ENCODE data around the gene DNLZ.

Gene DNLZ

DNA sequence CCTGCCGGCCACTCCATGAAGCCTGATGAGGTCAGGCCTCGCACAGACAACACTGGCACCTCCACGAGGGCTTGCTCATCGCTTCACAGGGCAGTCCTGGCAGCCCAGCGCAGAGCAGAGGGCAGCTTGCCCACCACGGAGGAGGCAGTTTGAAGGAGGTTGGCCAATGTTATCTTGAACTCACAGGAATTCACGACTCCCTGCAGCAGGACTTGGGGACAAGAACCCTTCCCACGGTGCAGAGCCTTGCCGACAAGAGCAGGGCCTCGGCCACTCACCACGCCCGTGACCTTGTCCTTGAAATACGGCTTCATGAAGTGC lies 31.4 kb upstream of the DNLZ start:
- TF ChIP-seq, protein P1, sequence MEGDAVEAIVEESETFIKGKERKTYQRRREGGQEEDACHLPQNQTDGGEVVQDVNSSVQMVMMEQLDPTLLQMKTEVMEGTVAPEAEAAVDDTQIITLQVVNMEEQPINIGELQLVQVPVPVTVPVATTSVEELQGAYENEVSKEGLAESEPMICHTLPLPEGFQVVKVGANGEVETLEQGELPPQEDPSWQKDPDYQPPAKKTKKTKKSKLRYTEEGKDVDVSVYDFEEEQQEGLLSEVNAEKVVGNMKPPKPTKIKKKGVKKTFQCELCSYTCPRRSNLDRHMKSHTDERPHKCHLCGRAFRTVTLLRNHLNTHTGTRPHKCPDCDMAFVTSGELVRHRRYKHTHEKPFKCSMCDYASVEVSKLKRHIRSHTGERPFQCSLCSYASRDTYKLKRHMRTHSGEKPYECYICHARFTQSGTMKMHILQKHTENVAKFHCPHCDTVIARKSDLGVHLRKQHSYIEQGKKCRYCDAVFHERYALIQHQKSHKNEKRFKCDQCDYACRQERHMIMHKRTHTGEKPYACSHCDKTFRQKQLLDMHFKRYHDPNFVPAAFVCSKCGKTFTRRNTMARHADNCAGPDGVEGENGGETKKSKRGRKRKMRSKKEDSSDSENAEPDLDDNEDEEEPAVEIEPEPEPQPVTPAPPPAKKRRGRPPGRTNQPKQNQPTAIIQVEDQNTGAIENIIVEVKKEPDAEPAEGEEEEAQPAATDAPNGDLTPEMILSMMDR (IDR thresholded peaks at IDR 0.05; ENCODE audit: insufficient read depth, missing control alignments): no peak
- no peak for FAIRE-seq

DNA sequence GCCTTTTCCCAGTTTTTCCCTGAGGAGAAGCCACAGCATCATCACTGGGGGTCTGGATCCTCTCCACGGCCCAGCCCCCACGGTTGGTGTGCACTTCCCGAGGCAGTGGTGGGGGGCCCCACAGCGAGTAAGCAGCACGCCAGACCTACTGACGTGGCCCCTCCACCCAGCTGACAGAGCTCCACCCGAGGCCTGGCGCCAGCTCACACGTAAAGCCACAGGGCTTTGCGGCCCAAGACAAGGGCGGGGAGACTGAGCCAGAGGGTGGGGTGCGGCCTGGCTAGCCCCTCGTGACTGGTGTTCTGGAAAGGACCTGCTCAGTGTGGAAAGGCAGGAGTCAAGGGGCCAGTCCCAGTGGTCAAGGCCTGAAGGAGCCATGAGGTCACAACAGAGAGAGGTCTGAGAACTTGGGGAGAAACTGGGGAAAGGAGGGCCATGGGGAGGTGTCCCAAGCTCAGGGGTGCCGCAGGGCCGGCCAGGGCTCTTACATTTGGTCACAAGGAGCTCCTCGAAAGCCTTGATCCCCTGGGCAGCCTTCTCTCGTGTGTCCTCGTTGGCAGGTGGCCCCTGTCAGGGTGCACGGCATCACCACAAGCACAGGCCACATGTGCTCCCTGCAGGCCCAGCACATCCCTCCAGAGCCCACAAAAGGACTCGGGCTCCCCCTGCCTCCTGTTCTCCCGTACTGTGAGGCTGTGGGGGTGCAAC lies 30.9 kb upstream of the DNLZ start:
- TF ChIP-seq, protein P1 (IDR thresholded peaks at IDR 0.05; ENCODE audit: insufficient read depth, missing control alignments): no peak
- DNase-seq (ENCODE audit: insufficient read length, low spot score) (no peak), FAIRE-seq (no peak)

More for the DNA sequence above, 31.4 kb upstream of the DNLZ start:
- DNase-seq (ENCODE audit: insufficient read length, low spot score): no peak

DNA sequence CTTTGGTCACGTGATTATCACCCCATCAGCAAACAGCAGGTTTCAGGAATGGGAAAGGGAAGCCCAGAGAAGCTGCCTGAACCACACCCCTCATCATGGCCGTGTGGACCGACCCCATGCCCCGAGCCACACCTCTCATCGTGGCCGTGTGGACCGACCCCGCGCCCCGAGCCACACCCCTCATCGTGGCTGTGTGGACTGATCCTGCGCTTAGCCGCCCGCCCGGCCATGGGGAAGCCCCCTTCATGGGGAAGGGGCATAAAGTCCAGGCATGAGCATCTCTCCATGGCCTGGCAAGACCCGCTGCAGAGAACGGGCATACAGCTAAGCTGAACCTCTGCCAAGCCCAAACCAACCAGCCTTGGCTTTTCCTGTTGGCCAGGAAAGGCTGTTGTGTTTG lies 30.0 kb upstream of the DNLZ start:
- TF ChIP-seq, protein P1 (IDR thresholded peaks at IDR 0.05; ENCODE audit: insufficient read depth, missing control alignments): no peak
- no peak for DNase-seq (ENCODE audit: insufficient read length, low spot score)
- no peak for FAIRE-seq

DNA sequence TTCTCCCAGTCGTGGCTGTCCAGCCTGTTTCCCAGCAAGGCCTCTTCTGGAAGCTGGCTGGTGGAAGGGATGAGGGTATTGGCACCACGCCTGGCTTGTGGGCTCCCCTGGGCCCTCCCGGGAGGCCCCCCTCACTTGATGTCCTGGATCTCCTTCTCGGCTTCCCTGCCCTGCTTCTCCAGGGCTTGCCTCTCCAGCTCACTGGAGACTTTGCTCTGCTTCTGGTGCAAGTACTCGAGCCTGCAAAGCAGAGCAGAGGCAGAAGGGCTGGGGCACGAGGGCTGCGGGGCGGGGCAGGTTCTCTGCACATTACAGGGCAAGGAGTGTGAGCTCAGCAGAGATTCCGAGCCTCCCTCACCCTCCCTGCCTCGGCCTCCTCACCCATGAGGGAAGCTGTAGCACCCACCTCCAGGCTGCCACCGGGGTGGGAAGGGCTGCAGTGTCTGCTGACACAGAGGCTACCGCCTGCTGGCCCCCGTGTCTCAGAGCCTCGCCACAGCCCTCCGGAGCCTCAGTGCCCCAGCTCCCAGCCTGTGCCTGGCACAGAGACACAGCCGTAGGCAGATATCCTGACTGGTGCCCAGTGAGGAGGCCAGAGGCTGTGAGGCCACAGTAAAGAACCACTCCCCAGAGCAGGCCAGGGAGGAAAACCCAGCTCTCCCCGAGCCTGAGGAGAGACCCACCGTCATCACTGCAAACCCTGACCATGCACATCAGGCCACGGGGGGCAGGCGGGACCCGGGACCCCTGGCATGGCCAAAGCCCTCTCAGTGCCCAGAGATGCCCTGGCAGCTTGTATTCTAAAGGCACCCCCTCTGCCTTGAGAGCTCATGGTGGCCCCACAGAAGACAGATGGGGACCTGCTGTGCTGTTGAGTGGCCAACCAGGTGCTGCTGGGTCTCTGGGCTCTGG lies 29.2 kb upstream of the DNLZ start:
- no peak for FAIRE-seq
- TF ChIP-seq, protein P1 (IDR thresholded peaks at IDR 0.05; ENCODE audit: insufficient read depth, missing control alignments): no peak
- DNase-seq (ENCODE audit: insufficient read length, low spot score): no peak

DNA sequence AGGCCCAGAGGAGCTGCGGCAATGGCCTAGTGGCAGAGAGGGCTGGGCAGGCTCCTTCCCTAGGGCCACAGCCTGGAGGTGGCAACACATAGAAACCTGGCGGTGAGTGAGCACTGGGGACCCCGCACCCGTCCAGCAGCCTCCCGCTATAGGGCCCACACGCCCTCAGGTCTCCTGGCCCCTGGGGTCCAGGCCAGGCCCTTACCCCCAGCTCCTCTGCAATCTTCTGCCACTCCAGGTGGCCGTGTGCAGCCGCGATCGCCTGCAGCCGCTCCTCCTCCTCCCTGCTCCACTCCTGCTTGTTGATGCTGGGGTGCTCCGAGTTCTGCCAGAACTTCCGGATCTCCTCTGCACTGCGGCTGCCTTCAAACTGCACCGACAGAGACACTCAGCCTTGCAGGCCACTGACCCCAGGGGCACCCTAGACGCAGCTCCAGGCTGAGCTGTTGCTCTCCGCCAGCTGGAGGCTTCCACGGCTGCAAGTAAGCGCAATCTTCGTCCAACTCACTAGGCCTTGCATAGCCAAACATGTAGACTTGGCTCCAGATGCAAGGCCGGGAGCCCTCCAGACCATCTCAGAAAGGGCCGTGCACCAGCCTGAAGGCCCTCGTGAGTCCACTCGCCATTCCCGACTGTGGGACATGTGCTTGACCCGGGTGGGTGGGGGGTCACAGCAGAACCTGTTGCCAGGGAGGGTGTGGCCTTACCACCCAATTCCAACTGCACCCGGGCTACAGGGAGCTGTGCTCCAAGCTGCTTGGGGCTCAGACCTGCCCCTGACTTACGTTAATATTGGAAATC lies 28.4 kb upstream of the DNLZ start:
- no peak for FAIRE-seq
- DNase-seq (ENCODE audit: insufficient read length, low spot score): no peak
- TF ChIP-seq, protein P1 (IDR thresholded peaks at IDR 0.05; ENCODE audit: insufficient read depth, missing control alignments): no peak

DNA sequence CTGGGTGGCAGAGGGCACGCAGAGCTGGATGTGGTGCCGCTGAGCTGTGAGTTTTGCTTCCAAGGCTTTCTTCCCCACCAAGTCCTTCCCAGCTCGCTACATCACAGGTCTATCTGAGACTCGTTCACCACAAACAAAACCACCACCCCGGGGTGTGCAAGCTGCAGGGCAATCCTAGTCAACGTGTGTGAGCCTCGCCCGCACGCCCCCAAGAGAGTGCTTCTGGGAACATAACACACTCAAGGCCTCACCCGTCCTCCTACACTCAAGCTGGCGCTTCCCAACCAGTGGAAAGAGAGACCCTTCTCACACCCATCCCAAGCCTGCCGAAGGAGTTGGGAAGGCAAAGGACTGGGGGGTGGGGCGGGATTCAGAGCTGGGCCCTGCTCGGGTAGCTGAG lies 25.9 kb upstream of the DNLZ start:
- TF ChIP-seq, protein P1 (IDR thresholded peaks at IDR 0.05; ENCODE audit: insufficient read depth, missing control alignments): no peak
- FAIRE-seq: no peak
- DNase-seq (ENCODE audit: insufficient read length, low spot score): no peak
